Activated CD4-positive, alpha-beta T cell treated with anti-CD3 and anti-CD28 coated beads, Interleukin-2, Interleukin-6, amounts not matched to agents 100 ng/mL and 50 ng/mL, durations not matched to agents 16 hours and 8 hours (primary cell): Measurements from ENCODE around the gene CLTRN.
"Not testable (repeated sequence)": the region's sequence is repeated elsewhere in the genome, so short reads cannot be mapped to it uniquely, and the experiment has no call there.

Source experiments
- DNase-seq: peaks from one replicate; pipeline ENCODE4 v3.0.0-alpha.2; 2020

The CLTRN gene, protein sequence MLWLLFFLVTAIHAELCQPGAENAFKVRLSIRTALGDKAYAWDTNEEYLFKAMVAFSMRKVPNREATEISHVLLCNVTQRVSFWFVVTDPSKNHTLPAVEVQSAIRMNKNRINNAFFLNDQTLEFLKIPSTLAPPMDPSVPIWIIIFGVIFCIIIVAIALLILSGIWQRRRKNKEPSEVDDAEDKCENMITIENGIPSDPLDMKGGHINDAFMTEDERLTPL

DNA sequence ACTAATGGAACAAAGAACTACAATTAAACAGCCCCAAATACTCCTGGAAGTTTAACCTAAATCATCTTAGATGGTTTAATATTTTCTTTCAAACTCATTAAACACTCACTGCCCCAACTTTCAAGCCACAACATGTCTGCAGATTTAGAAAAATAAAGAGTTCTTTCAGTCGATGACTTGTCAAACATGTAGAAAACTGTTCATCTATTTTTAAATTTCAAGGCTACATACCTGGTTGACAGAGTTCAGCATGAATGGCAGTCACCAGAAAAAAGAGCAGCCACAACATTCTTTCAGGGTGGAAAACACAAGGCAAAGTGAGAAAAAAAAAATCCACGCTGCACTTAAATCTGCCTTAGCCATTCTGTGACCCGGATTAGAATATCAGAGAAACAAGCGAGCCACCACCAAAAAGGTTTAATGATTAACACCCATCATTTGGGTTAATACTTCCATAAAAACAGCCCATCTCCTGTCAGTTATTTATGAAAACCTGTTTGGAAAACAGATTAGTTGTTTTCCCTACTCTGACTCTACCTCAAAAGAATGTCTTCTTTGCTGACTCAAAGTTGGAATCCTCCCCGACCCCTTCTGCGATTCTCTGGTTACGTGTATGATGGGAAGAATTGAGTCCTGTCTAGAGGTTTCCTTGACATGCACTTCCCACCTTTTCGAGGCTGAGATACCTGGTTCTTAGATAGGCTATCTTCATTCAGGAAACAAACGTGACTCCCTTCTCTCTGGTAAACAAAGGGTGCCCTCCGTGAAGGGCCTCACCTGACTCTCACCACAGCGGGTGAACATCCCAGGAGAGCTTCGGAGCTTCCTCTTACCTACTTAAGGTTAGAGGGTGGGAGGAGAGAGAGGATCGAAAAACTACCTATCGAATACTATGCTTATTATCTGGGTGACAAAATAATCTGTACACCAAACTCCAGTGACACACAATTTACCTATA lies at the start of gene CLTRN:
TSS of gene CLTRN (minus strand) at position 319 of the 958 bp plus-strand sequence. CDS start at position 289, 30 bp downstream.
- no peak for DNase-seq

DNA sequence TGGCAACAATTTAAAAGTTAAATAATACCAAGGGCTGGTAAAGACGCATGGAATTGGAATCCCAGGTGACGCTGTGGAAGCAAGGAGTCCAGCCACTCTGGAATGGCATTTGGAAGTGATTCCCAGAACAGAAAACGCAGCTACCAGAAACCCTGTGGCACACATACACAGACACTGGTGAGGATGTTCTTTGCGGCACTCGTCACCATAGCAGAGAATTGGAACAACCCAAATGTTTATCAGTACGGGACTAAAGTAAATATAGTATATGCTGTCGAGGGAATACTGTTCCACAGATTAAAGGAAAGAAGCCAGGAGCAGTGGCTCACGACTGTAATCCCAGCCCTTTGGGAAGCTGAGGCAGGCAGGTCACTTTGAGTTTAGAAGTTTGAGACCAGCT lies 39.7 kb upstream of the CLTRN start:
- DNase-seq: not testable (repeated sequence)

- not testable (repeated sequence) for DNase-seq
Measured at GRCh38 chrX:15703809-15704208, 39.2 kb upstream of the CLTRN start.

DNA sequence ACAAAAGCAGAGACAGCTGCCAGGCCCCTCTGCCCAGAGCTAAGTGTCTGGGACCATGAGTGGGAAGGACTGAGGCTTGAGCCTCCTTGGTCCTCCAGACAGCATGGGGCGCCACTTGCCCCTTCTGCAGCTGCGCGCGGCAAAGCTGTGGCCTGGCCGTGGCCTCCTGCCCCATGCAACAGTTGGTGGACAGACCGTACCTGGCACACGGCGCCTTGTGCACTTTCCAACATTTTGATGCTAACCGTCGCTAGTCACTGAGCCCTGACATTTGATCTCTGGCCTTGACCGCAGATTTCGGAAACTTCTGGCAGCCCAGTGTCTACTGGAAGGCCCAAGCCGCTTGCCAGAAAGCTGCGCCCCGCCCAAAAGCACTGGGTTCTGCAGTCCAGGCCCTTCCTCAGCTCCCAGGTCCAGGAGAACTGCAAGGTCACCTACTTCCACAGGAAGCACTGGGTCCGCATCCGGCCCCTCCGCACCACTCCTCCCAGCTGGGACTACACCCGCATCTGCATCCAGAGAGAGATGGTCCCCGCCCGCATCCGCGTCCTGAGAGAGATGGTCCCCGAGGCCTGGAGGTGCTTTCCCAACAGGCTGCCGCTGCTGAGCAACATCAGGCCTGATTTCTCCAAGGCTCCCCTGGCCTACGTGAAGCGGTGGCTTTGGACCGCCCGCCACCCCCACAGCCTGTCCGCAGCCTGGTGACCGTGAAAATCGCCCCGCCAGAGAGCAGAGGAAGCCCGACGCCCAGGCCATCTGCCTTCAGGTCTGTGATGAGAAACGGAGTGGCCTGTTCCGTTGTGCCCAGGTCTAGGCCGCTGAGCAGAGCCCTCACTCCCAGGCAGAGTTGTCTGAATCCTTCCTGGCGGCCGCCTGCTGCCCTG lies 38.1 kb upstream of the CLTRN start:
- DNase-seq: no peak

- DNase-seq: no peak
Measured at GRCh38 chrX:15696516-15696915, 31.9 kb upstream of the CLTRN start.

- DNase-seq: no peak
Measured at GRCh38 chrX:15694941-15695451, 30.4 kb upstream of the CLTRN start.

- DNase-seq: peak; percentile 81
Measured at GRCh38 chrX:15686818-15687685, 22.4 kb upstream of the CLTRN start.

DNA sequence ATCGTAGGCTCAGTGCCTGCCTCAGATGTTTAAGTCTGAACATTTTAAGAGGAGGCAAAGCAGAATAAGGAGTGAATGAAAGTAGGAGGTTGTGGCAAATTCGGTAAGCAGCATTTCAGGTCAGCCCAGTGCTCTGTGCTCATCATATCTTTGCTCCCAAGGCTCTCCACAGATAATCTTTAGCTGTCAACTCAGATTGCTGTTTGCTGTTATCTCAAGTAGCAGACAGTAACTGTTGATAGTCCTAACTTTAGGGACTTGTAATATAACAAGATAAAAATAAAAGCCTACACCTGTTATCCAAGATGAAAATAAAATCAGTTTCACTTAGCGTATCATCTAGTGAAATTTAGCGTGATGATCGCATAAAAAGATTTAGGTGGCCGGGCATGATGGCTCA lies 18.6 kb upstream of the CLTRN start:
- DNase-seq: no peak

GRCh38 chrX:15681433-15681832 lies 16.8 kb upstream of the CLTRN start:
- no peak for DNase-seq

- peak; percentile 26 for DNase-seq
Measured at GRCh38 chrX:15680401-15680800, 15.8 kb upstream of the CLTRN start.

- DNase-seq: no peak
Measured at GRCh38 chrX:15679246-15679645, 14.6 kb upstream of the CLTRN start.

- no peak for DNase-seq
Measured at GRCh38 chrX:15678339-15678738, 13.7 kb upstream of the CLTRN start.

DNA sequence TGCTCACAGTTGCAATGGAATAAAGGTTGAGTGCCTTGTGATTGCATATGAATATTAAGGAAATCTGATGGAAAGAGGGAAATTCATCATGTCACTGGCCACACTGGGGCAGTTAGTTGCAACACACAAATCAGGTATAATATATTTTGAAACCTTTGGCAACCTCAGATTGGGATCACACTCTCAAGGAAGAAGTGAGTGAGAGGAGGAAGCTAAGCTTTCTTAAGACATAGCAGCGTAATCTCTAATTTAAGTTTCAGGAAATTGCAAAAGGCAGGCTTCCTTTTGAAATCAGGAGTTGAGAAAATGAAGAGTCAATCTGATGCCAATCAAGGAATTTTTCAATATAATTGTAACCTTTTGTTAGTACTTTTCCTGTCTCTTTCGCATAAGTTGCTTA lies 12.3 kb upstream of the CLTRN start:
- DNase-seq: no peak

DNA sequence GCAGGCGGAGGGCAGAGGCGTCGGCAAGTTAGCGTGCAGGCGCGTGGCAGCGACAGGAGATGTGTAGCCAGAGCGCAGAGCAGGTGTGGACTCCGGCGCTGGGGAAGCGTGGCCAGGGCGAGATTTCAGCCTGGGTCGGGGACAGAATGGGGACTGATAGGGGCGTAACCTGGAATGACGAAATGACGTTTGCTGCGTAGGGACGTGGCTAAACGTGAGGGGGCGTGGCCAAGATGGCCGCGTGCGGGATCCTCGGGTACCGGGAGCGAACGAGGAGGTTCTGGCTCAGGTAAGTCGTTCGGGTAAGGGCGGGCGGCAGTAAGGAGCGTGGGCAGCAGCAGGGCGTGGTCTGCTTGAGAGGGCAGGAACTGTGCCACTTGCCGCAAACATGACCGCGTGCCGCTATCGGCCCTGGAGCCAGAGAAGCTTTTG lies 10.9 kb upstream of the CLTRN start:
- peak; percentile 91 for DNase-seq

DNA sequence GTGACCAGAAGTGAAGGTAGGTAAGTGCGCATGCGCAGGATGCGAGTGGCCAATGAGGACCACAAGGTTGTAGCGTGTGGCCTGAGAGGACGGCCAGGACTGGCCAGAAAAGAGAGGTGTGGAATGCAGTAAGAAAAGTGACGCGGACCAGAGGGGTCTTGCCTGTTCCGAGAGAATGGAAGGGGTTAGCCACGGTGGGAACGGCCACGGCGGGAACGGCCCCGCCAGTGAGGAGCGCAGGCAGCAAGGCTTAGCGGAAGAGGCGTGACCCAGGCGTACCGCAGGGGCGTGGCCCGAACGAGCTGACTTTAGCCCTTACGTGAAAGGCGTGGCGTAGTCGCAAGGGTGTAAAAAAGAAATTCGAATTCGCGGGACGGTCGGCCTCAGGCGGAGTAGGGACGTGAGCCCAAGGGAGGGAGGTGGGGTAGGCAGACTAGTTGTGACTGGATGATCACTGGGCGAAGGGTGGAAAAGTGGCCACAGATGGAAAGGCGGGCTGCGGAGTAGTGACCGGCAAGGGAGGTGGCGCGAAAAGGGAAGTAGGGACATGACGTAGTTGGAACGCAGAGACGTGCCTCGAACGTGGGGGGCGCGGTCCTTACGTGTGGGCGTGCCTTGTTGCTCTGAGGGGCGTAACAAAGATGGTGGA lies 10.4 kb upstream of the CLTRN start:
- DNase-seq: peak; percentile 95

GRCh38 chrX:15674514-15674840 lies 9.9 kb upstream of the CLTRN start:
- DNase-seq: no peak

- no peak for DNase-seq
Measured at GRCh38 chrX:15673970-15674369, 9.4 kb upstream of the CLTRN start.

GRCh38 chrX:15672881-15673280 lies 8.3 kb upstream of the CLTRN start:
- DNase-seq: no peak

DNA sequence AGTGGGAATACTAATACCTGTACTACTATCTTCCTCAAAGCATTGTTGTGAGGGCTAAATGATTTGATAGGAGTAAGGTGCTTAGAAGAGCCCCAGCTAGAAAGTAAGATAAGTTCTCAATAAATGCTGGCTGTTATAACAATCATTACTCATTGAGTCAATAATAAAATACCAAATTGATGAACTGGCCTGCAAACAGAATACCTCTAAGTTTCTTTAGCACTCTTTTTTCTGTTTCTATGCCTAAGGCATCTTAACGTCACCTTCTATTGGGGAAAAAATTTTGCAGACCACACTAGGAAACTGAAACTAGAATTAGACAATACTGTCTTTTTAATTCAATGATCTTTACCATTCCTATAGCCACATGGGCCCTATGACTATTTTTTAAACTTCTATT lies 1.2 kb downstream of the CLTRN start:
- no peak for DNase-seq

- DNase-seq: not testable (repeated sequence)
Measured at GRCh38 chrX:15654804-15655203, 9.8 kb downstream of the CLTRN start.

- no peak for DNase-seq
Measured at GRCh38 chrX:15653961-15654360, 10.6 kb downstream of the CLTRN start.
